Epithelial cell of proximal tubule (primary cell): ENCODE data around the gene PNMA8A. TPM values are rescaled to one million over a fixed set of nuclear protein-coding genes. Genes with fewer than 3 reads are reported as not detected.

Experiments
- DNase-seq: peaks from one replicate; pipeline ENCODE4 v3.0.0-alpha.2; 2011; ENCODE audit warnings: low read depth
- H3K4me3 ChIP-seq: 2 replicates; pipeline ENCODE4 v1.5.1; 2011; ENCODE audit warnings: low read depth, mild to moderate bottlenecking, low read length
- CTCF ChIP-seq: conservative IDR thresholded peaks from 2 replicates; pipeline ENCODE4 v1.5.1; 2012; ENCODE audit warnings: low read depth, mild to moderate bottlenecking, low read length
- total RNA-seq: library from RNA; depleted of rRNA; stranded (reverse); fragments of >200 nt; gene quantifications from 2 replicates; pipeline ENCODE4 v1.2.3, GENCODE V29; 2015

Gene PNMA8A
- total RNA-seq, 1 donor from 2014 or later, result 4.3 TPM

GRCh38 chr19:46466536-46467196, 4.7 kb downstream of the PNMA8A start:
- no peak for TF ChIP-seq CTCF
- H3K4me3 ChIP-seq, result no peak overlapping the region
- DNase-seq, result no peak

DNA sequence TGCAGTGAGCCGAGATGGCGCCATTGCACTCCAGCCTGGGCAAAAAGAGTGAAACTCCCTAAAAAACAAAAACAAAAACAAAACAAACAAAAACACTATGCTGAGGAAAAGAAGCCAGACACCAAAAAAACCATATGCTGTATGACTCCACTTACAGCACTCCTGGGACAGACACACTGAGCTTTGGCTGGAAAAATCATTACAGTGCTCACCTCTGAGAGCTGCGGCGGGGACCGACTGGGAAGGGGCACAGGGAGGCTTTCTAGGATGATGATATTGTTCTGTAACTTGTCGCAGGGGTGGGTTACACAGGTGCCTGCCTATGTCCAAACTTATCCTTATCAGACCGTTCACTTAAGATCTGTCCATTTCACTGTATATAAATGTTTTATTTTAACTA, 7.8 kb downstream of the PNMA8A start:
- no peak for TF ChIP-seq CTCF

GRCh38 chr19:46461537-46461936, 9.8 kb downstream of the PNMA8A start:
- no peak for DNase-seq
- H3K4me3 ChIP-seq, result no peak overlapping the region
- TF ChIP-seq CTCF, result no peak

More for the DNA sequence above, 7.8 kb downstream of the PNMA8A start:
- DNase-seq, result no peak
- H3K4me3 ChIP-seq, result no peak overlapping the region

- no peak for TF ChIP-seq CTCF
- no peak for DNase-seq
These were observed 10.4 kb downstream of the PNMA8A start for GRCh38 chr19:46460981-46461380.

GRCh38 chr19:46460055-46460454, 11.3 kb downstream of the PNMA8A start:
- H3K4me3 ChIP-seq, result no peak overlapping the region
- no peak for DNase-seq
- no peak for TF ChIP-seq CTCF

More at GRCh38 chr19:46460981-46461380, 10.4 kb downstream of the PNMA8A start:
- no peak overlapping the region for H3K4me3 ChIP-seq

DNA sequence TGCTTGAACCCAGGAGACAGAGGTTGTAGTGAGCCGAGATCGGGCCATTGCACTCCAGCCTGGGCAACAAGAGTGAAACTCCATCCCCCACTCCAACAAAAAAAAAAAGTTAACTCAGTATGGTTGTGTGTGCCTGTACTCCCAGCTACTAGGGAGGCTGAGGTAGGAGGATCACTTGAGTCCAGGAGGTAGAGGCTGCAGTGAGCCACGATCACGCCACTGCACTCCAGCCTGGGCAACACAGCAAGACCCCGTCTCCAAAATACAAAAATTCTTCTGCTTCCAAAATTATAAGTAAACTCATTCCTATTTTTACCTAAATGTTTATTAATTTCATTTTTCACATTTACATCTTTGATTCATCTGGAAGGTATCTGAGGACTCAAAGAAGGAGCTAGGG, 14.4 kb downstream of the PNMA8A start:
- DNase-seq, result no peak
- TF ChIP-seq CTCF, result no peak

DNA sequence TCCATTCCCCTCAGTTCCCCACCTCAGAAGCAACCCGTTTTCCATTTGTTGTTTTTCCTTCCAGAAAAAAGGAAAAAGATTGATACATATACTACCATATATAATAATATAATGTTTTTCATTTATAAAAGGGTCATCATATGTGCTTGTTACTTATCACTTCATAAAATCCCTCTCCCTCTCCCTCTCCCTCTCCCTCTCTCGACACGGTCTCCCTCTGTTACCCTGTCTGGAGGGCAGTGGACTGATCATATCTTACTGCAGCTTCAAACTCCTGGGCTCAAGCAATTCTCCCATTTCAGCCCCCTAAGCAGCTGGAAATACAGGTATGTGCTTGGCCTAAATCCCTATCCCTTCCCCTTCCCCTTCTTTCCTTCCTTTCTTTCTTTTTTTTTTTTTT, 17.1 kb downstream of the PNMA8A start:
- H3K4me3 ChIP-seq, result no peak overlapping the region
- no peak for DNase-seq
- TF ChIP-seq CTCF, result no peak

More for the DNA sequence above, 14.4 kb downstream of the PNMA8A start:
- H3K4me3 ChIP-seq, result no peak overlapping the region
